Caco-2 (cell line): ENCODE measurements around the gene CHST7. TPM values are rescaled to one million over a fixed set of nuclear protein-coding genes. Genes with fewer than 3 reads are reported as not detected.

ENCODE experiments used
- BruUV-seq: library from RNA; stranded (reverse); fragments of 400-500 nt; replicated peaks from 2 replicates; lab custom pipeline; 2021; lab: Mats Ljungman, UMichigan
- CTCF ChIA-PET: fragments of 300-600 bp; sonication (Branson Sonifier 250); formaldehyde crosslinking; loops from one replicate; lab custom pipeline; 2022; ENCODE audit warnings: antibody characterized with exemption; lab: Charles Lee
- POLR2A ChIA-PET: fragments of 300-600 bp; sonication (Branson Sonifier 250); formaldehyde crosslinking; loops from one replicate; lab custom pipeline; 2022; ENCODE audit warnings: antibody characterized with exemption; lab: Charles Lee
- DNase-seq, 2 experiments: peaks; one replicate each; pipeline versions ENCODE4 v3.0.0 to v3.0.0-alpha.2; 2020 to 2022
- H3K27me3 ChIP-seq: replicated peaks from 2 replicates; pipeline ENCODE4 v1.6.0; 2011; ENCODE audit warnings: low read length; ENCODE audit not compliant: control insufficient read depth, insufficient read depth
- H3K36me3 ChIP-seq: 2 replicates; pipeline ENCODE4 v1.5.1; 2011; ENCODE audit warnings: low read length; ENCODE audit not compliant: control insufficient read depth, insufficient read depth
- H3K4me1 ChIP-seq: fragments of 250-450 bp; sonication (Bioruptor Pico); 2 replicates; pipeline ENCODE4 v1.5.1; 2020; ENCODE audit warnings: mild to moderate bottlenecking
- H3K4me3 ChIP-seq: 2 replicates; pipeline ENCODE4 v1.5.1; 2011; ENCODE audit warnings: low read depth, mild to moderate bottlenecking, control low read depth, low read length
- H3K9me3 ChIP-seq: fragments of 250-450 bp; sonication (Bioruptor Pico); 2 replicates; pipeline ENCODE4 v1.5.1; 2020; ENCODE audit warnings: mild to moderate bottlenecking, moderate library complexity
- H3K27ac Mint-ChIP-seq: one replicate; pipeline ENCODE4 v1.8.0; 2022; ENCODE audit warnings: mixed read lengths; ENCODE audit not compliant: unreplicated experiment
- H3K27me3 Mint-ChIP-seq: one replicate; pipeline ENCODE4 v1.8.0; 2022; ENCODE audit warnings: mixed read lengths; ENCODE audit not compliant: insufficient read depth, unreplicated experiment
- H3K36me3 Mint-ChIP-seq: one replicate; pipeline ENCODE4 v1.8.0; 2022; ENCODE audit warnings: mild to moderate bottlenecking, mixed read lengths; ENCODE audit not compliant: insufficient read depth, unreplicated experiment
- H3K4me1 Mint-ChIP-seq: one replicate; pipeline ENCODE4 v1.8.0; 2022; ENCODE audit warnings: low read depth, mixed read lengths; ENCODE audit not compliant: unreplicated experiment
- H3K4me3 Mint-ChIP-seq: one replicate; pipeline ENCODE4 v1.8.0; 2022; ENCODE audit warnings: mild to moderate bottlenecking, moderate library complexity, mixed read lengths; ENCODE audit not compliant: unreplicated experiment
- H3K9me3 Mint-ChIP-seq: one replicate; pipeline ENCODE4 v1.8.0; 2022; ENCODE audit warnings: mixed read lengths; ENCODE audit not compliant: unreplicated experiment
- CTCF ChIP-seq, 2 experiments: fragments of 200-600 bp in 1 of 2; IDR thresholded peaks; 1 replicate in 1 of 2; 2 replicates in 1 of 2; pipeline versions ENCODE4 v1.5.1 to v1.8.0; 2011 to 2022; ENCODE audit warnings: antibody characterized with exemption in 1 of 2, control low read depth in 1 of 2, inconsistent platforms in 1 of 2, low read depth in 1 of 2, low read length in 1 of 2, mild to moderate bottlenecking in 1 of 2, moderate library complexity in 1 of 2; ENCODE audit not compliant: insufficient read depth in 1 of 2, severe bottlenecking in 1 of 2, unreplicated experiment in 1 of 2
- intact Hi-C: fragments of 100-400 bp; cut with micrococcal nuclease; formaldehyde crosslinking; loops from one replicate; pipeline ENCODE4 v1.10.0; 2022; ENCODE audit not compliant: unreplicated experiment
- total RNA-seq: library from RNA; stranded (reverse); gene quantifications from 2 replicates; pipeline ENCODE4 v1.2.3, GENCODE V29; 2022

Gene CHST7
- total RNA-seq, 1 experiment from 2014 or later, result 2.4 TPM

GRCh38 chrX:46551494-46552128 is 22.0 kb upstream of the CHST7 start:
- TF ChIP-seq CTCF (IDR thresholded peaks at IDR 0.05; ENCODE audit: insufficient read depth in 1 of 2, low read depth in 1 of 2, low read length in 1 of 2, severe bottlenecking in 1 of 2, unreplicated experiment in 1 of 2), result no peak
- no peaks in the 10 kb centered on the region for H3K9me3 Mint-ChIP-seq
- intact Hi-C loops, result no loop called here
- no peak overlapping the region for H3K4me3 ChIP-seq
- H3K27me3 Mint-ChIP-seq, result no peaks in the 10 kb centered on the region
- H3K36me3 ChIP-seq, result no peaks in the 10 kb centered on the region
- BruUV-seq, result no TSS peak
- ChIA-PET CTCF (no interaction called here), POLR2A (no interaction called here)
- no peaks in the 10 kb centered on the region for H3K27me3 ChIP-seq
- no peak overlapping the region for H3K27ac Mint-ChIP-seq
- H3K4me1 ChIP-seq, result no peaks in the 10 kb centered on the region
- H3K36me3 Mint-ChIP-seq, result peaks cover 12% of the 10 kb centered on the region
- no peak overlapping the region for H3K4me3 Mint-ChIP-seq
- no peaks in the 10 kb centered on the region for H3K9me3 ChIP-seq
- no peak for DNase-seq
- no peaks in the 10 kb centered on the region for H3K4me1 Mint-ChIP-seq

GRCh38 chrX:46553935-46554334 is 19.6 kb upstream of the CHST7 start:
- Histone ChIP-seq H3K36me3 (no peaks in the 10 kb centered on the region), H3K4me1 (no peaks in the 10 kb centered on the region), H3K27me3 (no peaks in the 10 kb centered on the region), H3K9me3 (no peaks in the 10 kb centered on the region), H3K4me3 (no peak overlapping the region)
- H3K27ac Mint-ChIP-seq, result no peak overlapping the region
- intact Hi-C loops, result no loop called here
- no peak for DNase-seq
- no peaks in the 10 kb centered on the region for H3K27me3 Mint-ChIP-seq
- H3K4me3 Mint-ChIP-seq, result no peak overlapping the region
- CTCF ChIA-PET, result no interaction called here
- H3K36me3 Mint-ChIP-seq, result peaks cover 8% of the 10 kb centered on the region
- H3K4me1 Mint-ChIP-seq, result no peaks in the 10 kb centered on the region
- no TSS peak for BruUV-seq
- TF ChIP-seq CTCF (IDR thresholded peaks at IDR 0.05; ENCODE audit: insufficient read depth in 1 of 2, low read depth in 1 of 2, low read length in 1 of 2, severe bottlenecking in 1 of 2, unreplicated experiment in 1 of 2), result no peak
- no peaks in the 10 kb centered on the region for H3K9me3 Mint-ChIP-seq
- POLR2A ChIA-PET, result no interaction called here

- Histone ChIP-seq H3K4me3 (no peak overlapping the region), H3K36me3 (no peaks in the 10 kb centered on the region), H3K9me3 (no peaks in the 10 kb centered on the region), H3K27me3 (no peaks in the 10 kb centered on the region), H3K4me1 (no peaks in the 10 kb centered on the region)
- no peak for TF ChIP-seq CTCF (IDR thresholded peaks at IDR 0.05; ENCODE audit: insufficient read depth in 1 of 2, low read depth in 1 of 2, low read length in 1 of 2, severe bottlenecking in 1 of 2, unreplicated experiment in 1 of 2)
- H3K4me3 Mint-ChIP-seq, result no peak overlapping the region
- intact Hi-C loops, result loop anchor here (1.0 kb wide), 1 partner anchor 87 kb away; no protein-coding TSS in a partner anchor
- no peak for DNase-seq
- no peaks in the 10 kb centered on the region for H3K4me1 Mint-ChIP-seq
- ChIA-PET CTCF (interaction anchor here (0.6 to 1.0 kb wide), 3 partner anchors 87 to 524 kb away, joined by 3 to 9 read pairs (median 6); no protein-coding TSS in a partner anchor), POLR2A (interaction anchor here (0.7 to 1.0 kb wide), 2 partner anchors 94 to 145 kb away, joined by 7 to 9 read pairs; no protein-coding TSS in a partner anchor)
- peaks cover 5% of the 10 kb centered on the region for H3K36me3 Mint-ChIP-seq
- no peaks in the 10 kb centered on the region for H3K9me3 Mint-ChIP-seq
- H3K27ac Mint-ChIP-seq, result no peak overlapping the region
- no TSS peak for BruUV-seq
- H3K27me3 Mint-ChIP-seq, result no peaks in the 10 kb centered on the region
These were observed 18.6 kb upstream of the CHST7 start for GRCh38 chrX:46554942-46555341.
